GM18858 (cell line): ENCODE data around the gene TBC1D4.

Experiments used
- ATAC-seq: cut with Tn5 transposase; IDR thresholded peaks from one replicate; pipeline ENCODE4 v1.9.1; 2021; ENCODE audit not compliant: unreplicated experiment

The TBC1D4 gene

DNA sequence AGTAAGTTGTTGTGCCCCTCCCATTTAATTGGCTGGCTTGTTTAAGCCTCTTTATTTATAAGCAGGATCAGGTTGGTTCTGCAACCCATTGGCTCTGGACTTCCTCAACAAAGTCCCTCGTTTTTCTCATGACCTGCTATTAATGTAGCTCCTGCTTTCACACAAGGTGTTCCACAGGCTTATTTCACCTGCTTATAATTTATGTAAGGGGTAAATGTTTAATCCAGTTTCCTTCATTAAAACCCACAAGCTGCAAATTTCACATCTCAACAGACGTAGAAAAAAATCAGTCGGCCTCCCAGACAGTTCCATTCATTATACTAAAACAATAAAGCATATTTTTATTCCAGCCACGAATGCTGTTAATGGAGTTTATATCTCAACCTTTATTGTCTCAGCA is 86.1 kb downstream of the TBC1D4 start:
- no peak for ATAC-seq

DNA sequence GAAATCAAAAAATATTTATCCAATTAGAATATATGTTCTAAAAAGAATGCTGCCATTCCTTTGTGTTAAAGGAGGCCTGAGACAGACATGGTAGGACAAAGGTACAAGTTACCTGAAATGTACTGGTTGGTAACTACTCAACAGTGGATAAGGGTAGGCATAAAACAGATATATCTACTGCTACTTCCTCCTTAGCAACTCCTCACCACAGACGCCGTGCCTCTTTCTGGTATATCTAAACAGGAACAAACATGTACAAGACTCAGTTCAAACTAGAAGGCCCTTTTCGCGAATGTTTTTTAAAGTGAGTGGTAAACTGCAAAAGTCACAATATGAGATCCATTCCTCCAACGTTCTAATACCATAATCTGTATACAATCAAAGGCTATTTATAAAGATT is 86.9 kb downstream of the TBC1D4 start:
- ATAC-seq: peak; percentile 66

DNA sequence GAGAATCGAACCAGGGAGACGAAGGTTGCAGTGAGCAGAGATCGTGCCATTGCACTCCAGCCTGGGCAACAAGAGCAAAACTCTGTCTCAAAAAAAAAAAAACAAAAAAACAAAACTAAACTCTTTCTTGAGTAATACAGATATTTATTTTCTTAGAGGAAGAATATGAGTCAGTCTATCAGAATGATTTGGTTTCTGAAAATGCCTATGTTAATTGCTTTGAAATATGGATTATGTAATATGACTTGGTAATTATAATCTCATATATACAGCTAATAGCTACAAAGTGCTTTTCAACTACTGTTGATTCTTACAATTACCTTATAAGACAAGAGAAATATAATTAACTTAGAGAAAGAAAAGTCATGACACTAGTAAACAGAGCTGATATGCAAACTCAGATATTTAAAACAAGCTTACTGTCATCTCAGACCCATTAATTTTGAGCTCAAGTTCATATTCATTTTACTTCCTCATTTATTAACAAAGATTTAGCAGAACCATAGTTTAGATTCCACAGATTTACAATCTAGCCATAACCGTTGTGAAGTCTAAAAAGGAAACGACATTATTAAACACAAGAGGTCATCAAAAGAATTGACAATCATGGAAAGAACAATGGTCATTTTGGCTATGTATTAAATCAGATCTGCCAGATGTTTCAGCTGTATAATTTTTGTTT is 88.0 kb downstream of the TBC1D4 start:
- ATAC-seq: no peak

DNA sequence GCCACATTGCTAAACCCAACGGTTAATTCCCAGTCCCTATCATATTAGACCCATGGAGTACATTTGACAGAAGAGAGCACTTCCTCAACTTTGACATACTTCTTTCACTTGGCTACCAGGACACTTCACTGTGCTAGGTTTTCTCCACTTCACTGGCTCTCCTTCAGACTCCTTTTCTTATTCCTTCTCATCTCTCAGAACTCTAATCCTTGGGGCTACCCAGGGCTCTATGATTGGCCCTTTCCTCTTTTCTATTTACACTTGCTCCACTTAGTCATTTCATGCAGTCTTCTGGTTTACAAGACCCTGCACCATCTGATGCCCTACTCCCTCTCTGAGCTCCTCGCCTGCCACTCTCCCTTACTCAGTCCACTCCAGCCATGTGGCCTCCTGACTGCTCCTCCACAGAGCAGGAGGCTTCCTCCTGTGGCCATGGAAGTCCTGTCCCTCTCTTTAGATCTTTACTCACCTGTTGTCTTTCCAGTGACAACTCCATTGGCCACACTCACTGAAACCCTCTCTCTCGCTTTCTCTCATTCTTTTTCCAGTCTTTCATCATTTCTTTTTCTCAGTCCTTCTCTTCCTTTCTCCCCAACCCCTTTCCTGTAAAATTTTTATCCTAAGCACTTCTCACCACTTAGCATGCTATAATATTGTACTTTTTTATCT is 90.4 kb downstream of the TBC1D4 start:
- peak; percentile 31 for ATAC-seq

DNA sequence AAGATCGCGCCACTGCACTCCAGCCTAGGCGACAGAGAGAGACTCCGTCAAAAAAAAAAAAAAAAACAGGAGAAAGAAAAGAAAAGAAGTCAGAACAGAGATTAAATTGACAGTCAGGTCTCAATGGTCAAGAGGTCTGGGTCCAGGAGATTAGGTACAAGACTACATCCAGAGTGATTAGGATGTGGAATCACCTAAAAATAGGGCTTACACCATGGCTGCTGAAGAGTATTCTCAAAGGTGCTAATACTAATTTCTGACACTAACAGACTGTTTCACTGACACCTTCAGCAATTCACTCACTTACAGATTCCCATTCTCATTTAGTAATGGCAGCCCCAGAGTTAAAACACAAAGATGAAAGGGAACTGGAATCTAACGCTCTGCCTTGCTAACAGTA is 91.7 kb downstream of the TBC1D4 start:
- no peak for ATAC-seq

DNA sequence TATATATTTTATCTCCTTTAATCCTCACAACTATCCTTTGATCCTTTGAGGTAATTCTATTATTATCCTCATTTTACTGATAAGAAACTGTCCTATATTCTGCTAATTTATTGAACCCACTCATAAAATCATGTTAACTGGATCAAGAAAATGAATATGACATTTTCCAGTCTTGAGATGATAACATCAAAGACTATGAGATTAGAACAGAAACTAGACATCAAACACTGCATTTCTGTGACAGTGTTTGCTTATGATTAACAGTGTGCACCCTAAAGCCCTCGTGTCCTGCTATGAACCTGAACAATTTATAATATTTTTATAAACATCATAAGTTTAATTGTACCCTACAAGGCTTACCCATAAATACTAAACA is 96.3 kb downstream of the TBC1D4 start:
- no peak for ATAC-seq

DNA sequence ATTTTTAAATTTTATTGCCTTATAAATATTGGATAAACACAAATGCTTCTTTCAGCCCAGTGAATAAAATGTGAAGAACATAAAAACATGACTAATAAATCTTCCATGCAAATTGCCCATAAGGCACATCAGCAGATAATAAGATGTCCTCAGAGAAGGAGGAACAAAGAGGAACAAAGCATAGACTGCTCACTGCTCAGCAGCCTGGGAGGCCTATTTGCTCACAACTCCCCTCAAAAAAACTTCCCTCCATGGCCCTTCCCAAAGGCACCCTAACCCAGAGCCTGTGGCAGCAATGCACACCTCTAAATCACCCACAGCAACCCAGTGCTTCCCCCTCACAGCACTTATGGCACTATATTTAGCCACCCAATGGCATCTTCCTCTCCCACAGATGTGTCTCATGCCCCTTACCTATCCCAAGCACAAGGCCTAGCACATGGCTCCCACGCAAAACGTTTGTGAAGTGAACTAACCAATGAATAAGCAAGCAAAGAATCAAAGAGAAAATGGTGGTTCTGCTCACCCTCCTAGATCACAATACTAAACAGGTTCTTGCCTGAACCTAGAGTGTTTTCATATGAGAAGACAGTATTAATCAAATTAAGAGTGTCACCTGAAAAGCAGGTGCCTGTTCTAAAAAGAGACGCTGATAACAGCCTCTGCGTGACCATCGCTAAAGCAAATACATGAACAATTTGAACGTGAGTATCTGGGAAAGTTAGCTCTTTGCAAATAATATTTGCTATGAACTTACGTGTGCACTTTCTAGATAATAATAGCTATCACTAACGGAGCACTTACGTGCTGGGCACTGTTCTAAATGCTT is 96.9 kb downstream of the TBC1D4 start:
- no peak for ATAC-seq

DNA sequence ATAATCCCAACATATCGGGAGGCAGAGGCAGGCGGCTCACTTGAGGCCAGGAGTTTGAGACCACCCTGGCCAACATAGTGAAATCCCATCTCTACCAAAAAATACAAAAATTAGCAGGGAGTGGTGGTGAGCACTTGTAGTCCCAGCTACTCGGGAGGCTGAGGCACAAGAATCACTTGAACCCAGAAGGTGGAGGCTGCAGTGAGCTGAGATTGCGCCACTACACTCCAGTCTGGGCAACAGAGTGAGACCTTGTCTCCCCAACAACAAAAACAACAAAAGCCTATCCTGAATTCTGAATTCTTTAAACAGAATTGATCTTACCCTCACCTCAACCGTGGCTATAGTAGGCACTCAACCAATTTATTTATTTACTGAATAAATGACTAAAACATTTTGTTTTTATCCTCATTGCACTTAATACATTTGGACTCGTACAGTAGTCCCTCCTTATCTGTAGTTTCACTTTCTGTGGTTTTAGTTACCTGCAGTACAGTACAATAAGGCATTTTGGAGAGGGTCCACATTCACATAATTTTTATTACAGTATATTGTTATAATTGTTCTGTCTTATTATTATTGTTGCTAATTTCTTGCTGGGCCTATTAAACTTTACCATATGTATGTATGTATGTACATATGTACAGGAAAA is 98.8 kb downstream of the TBC1D4 start:
- no peak for ATAC-seq

DNA sequence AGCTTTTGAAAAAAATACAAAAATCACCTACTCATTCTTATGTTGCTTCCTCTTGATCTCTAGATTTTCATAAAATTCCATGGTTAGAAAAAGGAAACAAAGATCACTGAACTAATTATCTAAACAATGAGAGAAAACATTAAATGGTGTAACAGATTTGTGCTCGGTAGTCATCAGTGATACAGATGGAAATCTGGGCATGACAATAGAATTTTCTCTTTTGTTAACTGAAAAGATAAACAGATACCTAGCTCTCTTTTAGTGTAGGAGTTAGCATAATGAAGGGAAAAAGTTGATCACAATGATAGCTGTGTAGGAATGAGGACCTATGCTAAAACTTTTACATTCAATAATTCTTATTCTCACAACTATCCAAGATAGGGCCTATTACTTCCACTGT is 103.7 kb downstream of the TBC1D4 start:
- ATAC-seq: no peak

DNA sequence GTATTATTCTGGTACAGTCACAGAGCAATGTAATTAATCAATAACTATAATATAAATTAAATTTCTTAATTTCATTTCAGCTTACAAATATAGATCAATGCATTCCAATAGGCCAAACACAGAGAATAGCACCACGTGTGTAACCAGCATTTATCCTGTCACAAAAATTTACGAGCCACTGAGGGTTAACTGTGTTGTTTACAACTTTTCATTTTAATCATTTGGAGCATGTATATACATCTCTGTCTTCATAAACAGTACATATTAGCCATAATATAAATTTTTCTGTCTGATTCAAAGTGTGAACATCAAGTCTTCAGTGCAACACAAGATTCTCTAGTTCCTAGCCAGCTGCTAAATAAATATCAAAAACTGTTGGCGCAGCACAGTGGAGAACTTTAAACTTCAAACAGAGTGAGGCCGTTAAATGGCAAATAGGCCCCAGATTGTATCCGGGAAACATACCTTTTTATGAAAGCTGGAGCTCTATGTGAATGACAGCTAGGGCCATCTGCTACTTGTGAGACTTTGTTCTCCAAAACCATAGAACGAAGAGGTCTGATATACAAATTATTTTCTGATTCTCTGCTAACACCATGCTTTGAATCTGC is 105.1 kb downstream of the TBC1D4 start:
- ATAC-seq: no peak

DNA sequence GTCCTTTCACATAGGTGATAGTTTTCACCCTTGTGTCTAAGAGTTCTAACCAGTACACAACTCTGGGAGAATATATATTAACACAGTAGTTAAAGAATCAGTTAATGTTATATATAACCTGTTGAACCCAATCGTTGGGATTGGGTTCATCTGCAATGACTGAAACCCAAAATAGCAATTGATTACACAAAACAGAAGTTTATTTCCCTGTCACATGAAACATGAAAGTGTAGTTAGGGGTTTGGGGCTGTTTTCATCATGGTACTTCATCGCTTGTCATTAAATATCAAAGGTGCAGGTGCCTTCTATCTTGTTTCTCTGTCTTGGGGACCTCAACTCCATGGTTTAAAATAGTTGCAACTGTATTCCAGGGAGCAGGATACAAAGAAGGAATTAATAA is 106.6 kb downstream of the TBC1D4 start:
- no peak for ATAC-seq

DNA sequence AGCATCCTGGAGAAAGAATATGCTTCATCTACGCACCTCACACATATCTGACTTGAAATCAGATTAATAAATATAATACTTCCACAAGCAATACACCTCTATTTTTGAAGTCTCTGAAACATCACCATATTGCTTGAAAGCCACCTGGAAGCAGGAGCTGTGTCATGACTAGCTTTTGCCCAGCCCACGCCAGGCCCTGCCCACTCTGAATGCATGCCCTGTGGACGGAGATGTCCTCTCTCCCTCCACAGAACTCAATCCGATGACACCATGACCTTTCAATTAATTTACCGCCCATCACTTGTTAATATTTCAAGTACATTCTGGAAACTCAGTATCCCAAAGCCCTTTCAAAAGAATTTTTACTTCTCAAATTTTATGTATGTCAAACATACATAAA is 108.0 kb downstream of the TBC1D4 start:
- ATAC-seq: no peak

DNA sequence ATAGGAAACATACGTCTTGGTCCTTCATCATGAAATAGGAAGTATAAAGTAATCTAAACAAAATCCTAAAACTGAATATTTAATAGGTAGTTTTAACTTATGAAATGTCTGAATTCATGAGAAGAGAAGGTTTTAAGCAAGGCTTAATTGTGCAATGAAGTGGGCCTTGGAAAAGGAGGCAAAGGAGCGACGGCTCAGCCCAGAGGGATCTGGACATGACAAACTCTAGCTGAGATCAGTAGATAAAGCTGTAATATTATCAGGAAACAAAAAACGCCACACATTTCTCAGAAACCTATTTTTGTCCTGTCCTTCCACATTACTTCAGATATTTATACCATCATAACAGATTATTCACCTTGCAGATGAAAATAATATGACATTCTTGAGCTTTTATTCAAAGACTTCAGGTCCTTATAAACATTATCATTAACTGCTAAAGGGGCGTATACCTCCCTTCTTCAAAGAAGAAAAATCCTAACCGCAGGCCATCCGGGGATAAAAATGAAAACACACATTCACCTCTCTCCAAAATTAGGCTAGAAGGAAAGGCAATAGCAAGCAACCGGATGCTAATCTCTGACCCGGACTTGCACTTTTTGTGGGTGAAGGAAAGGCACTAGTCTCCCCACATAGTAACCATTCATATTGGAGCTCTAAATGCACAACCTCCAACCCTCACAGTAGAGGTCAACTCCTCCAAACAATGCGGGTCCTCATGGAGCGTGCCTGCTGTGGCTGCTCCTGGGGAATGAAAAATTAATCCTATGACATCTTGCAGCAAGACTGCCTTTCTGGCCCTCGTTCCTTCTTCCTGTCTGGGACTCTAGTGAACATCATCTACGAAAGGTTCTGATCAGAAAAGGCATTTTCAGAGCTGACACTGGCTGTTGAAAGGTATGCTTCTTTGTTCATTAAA is 108.8 kb downstream of the TBC1D4 start:
- no peak for ATAC-seq

DNA sequence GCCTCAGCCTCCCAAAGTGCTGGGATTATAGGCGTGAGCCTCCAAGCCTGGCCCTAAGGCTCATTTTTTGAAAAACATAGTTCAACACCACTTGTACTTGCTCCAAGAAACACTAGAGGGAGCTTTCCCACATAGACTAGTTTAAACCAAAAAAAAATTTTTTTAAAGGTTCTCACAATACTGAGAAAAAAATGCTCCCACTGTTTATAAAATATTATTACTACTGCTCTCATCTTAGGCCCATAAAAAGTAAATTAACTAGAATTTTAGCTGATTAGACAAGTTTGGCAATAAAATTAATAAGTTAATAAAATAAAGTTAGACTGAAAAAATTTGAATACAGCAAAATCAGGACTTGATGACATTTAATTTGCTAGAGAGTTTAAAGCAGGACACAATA is 109.5 kb downstream of the TBC1D4 start:
- peak; percentile 67 for ATAC-seq

DNA sequence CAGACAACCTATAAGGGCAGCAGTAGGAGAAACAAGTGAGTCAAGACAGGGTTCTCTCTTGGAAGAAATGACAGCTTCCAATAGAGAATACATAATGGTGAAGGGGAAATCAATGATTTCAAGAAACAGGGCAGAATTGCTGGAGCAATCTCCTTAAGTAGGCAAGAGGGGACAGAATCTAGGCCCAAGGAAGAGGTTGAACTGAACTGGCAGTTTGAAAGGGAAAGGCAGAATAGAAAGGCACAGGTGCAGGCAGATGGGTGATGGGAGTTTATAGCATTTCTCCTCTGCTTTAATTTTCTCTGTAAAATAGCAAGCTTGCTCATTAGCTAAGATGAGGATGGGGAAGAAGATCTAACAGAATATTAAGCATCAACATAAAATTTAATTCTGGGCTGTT is 110.8 kb downstream of the TBC1D4 start:
- no peak for ATAC-seq

DNA sequence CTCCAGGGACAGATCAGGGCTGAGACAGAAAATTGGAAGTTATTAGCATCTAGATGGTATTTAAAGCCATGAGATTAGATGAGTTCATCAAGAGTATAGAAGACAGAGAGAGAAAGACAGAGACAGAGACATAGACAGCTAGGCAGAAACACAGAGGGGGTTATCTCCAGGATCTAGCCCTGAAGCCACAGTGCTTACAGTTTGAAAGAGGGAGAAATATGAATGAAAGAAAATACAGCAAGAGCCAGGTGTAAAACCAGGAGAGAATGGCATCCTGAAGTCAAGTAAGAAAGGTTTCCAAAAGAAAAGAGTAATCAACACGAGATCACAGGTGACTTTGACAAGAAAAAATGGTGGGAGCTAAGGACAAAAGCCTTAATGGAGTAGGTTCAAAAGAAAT is 111.2 kb downstream of the TBC1D4 start:
- ATAC-seq: no peak

DNA sequence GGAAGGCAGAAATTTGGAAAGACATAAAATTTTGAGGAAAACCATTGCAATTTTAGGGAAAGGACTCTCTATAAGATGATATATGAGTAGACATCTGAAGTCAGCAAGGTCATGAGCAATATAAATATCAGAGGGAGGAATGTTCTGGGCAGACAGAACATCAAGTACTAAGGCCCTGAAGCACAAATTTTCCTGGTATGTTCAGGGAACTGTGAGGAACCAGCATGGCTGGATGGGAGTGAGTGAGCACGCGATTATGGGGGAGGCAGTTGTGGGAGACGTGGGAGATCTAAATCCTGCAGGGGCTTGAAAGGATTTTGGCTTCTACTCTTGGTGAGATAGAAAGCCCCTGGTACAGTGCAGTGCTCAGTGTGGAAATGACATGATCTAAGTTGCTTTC is 112.0 kb downstream of the TBC1D4 start:
- ATAC-seq: no peak

DNA sequence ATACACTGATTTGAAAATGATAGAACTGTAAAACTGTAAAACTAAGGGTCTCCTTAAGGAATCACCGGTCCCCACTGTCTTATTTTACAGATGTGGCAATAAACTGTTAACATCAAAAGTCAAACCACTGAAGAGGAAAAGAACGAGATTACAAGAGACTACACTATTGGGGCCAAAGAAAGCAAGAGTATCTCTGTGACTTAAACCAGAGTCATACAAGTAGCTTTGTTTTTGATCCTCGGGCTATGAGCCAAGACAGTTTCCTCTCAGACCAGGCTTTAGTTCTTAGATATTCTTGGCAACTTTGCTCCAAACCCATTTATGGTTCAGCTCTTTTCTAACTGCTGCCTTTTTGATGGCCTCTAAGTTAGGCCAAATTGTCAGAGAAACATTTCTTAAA is 113.8 kb downstream of the TBC1D4 start:
- no peak for ATAC-seq

DNA sequence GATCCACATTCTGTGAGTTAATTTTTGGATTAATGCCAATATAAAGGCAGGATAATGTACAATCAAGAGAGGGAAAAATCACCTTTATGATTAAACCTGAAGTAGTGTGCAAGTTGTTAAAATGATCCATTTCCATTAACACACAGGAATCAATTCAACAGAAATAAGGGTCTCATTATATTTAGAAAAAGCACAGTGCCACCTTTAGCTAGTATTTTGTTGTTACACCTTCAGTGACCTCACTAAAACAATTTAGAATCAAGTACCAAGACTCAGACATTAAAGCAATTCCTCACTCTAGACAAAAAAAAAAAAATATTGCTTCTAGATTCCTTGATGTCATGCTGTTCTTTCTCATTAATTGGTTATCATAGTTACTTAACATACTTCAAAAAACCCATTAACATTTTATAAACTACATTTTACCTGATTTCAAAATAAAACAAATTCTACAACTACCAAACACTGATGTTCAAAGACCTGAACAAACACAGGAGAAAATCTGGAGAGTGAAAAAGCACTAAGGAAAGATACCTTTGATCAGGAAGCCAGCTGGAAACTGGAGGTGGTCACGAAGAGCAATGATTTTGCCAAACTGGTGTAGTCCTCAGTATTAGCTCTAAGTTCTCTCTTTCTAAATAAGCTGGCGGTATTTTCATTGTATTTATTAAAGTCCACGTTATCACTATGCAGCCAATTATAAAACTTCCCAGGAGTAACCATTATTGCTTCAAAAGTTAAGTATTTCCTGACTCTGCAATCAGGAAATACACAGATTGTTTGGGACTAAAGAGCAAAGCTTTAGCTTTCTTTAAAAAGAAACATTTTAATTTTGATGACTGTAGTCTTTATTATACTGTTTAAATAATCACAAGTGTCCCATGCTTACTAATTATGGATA is 115.3 kb downstream of the TBC1D4 start:
- ATAC-seq: no peak
